GM19025 (cell line): ENCODE data around the gene KCNH6.

Experiments used
- ATAC-seq: cut with Tn5 transposase; IDR thresholded peaks from one replicate; pipeline ENCODE4 v1.9.1; 2021; ENCODE audit warnings: mild to moderate bottlenecking, low read depth, moderate library complexity; ENCODE audit not compliant: unreplicated experiment

The KCNH6 gene

DNA sequence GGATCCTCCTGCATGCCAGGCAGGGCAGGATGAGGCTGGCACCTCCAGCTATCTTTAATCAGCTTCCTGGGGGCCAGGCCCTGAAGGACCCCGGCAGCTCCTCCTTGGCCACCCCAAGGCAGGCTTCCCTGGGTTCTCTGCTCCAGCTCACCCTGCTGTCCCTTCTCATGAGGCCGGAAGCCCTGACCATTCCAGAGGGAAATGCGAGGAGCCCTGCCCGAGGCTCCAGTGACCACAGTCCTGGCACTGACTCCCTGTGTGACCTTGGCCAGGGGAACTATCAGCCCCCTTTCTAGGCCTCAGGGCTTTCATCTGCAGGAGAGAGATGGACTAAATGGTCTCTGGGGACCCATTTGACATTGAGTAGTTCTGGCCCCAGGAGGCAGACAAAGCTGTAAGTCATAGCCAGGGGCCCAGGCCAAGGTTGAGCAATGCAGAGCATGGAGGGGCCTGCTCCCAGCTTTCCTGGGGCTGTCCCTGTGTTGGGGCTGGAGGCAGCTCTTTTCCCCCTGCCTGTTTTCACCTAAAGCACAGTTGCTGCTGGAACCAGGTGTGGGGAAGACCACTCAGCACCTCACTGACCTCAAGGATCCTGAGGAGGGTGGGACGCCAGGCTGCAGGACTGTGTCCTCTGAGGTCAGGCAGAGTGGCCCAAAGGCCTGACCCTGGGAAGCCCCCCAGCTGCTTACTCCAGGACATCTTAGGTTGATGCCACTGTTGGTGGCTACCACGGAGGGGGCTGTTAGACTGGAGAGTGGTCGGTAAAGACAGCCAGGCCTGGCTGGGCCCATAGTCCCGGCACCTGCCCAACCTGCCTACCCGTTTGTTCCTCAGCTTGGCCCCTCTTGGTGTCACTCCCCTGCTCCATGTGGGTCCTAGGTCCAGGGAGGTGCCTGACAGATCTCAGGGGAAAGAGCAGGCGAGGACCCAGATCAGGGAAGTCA is 8.1 kb downstream of the KCNH6 start:
- no peak for ATAC-seq

GRCh38 chr17:63533433-63534077 is 10.4 kb downstream of the KCNH6 start:
- ATAC-seq = no peak

GRCh38 chr17:63534078-63534570 is 11.0 kb downstream of the KCNH6 start:
- no peak for ATAC-seq

DNA sequence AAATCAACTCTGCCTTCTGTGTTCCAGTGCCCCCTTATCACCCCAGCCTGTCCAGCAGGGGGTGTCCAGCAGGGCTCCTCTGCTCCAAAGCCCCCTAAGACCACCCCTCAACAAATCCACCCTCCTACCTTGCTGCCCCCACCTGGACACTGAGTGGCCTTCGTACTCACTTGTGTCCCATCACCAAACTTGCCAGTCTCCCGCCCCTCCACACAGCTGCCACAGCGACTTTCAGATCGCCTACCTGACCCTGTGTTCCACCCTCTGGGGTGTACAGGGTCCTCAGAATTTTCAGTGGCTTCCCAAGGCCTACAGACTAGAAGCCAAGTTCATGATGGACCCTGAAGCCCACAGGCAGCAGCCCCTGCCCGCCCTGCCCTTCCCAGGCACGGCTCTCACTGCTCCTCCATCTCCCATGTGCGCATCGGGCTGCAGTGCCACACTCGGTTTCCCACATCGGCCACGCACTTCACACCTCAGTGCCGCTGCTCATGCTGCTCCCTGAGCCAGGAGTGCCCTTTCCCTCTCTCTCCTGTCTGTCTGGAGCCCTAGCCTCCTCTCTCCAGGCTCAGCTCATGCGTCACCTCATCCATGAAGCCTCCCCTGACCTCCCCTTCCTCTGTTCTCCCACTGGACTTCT is 11.8 kb downstream of the KCNH6 start:
- ATAC-seq = no peak

DNA sequence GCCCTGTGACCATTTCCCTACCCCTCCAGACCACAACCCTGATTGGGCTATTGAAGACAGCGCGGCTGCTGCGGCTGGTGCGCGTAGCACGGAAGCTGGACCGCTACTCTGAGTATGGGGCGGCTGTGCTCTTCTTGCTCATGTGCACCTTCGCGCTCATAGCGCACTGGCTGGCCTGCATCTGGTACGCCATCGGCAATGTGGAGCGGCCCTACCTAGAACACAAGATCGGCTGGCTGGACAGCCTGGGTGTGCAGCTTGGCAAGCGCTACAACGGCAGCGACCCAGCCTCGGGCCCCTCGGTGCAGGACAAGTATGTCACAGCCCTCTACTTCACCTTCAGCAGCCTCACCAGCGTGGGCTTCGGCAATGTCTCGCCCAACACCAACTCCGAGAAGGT is 12.5 kb downstream of the KCNH6 start:
- no peak for ATAC-seq

- ATAC-seq = no peak
Observed at GRCh38 chr17:63537001-63537400, 13.8 kb downstream of the KCNH6 start.

- no peak for ATAC-seq
Observed at GRCh38 chr17:63537991-63538692, 15.0 kb downstream of the KCNH6 start.

DNA sequence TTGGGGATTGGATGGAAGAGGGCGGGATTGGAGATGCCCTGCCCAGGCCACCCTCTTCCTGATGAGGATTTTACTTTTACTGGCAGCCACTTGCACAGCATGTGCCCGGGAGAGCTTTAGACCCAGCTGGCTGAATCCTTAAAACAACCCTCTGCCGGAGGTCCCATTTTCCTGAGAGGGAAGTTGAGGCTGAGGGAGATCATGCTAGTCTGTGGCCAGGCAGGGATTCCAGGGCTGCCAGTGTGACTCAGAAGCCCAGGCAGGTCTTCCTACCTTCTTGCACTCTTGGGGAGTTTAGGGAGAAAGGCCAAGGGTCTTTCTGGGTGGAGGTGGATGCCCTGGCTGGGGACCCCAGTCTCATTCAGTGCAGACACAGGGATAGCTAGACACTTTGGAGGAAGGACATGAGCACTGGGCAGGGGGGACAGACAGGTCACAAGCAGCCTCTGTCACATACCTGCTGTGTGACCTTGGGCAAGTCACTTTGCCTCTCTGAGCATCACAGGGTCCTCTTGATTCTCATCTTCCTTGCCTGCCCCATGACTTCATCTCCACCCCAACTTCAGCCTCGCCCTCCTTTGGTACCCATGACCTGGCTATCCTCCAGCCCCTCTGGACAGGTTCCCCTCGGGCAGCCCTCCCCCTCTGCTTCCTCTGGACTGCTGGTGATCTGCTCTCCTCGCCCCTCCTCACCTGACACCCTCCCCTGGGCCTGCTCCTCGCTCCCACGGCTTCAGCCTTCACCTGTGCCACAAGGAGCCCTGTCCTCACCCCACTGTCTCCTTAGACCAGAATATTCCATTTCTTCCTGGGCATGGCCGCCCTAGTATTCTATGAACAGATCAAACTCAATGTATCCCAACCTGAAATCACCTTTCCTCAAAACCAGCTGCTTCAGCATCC is 15.8 kb downstream of the KCNH6 start:
- no peak for ATAC-seq

GRCh38 chr17:63540590-63540989 is 17.4 kb downstream of the KCNH6 start:
- ATAC-seq = no peak

DNA sequence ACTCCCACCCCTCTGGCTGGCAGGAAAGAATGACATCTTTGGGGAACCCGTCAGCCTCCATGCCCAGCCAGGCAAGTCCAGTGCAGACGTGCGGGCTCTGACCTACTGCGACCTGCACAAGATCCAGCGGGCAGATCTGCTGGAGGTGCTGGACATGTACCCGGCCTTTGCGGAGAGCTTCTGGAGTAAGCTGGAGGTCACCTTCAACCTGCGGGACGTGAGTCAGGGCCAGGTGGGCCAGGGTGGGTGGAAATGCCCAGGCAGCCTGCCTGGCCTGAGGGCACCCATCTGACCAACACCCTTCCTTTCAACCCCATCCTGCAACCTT is 19.0 kb downstream of the KCNH6 start:
- ATAC-seq = no peak

GRCh38 chr17:63542942-63543821 is 20.0 kb downstream of the KCNH6 start:
- no peak for ATAC-seq

- ATAC-seq = no peak
Observed at GRCh38 chr17:63543822-63544420, 20.8 kb downstream of the KCNH6 start.

GRCh38 chr17:63544467-63545301 is 21.5 kb downstream of the KCNH6 start:
- no peak for ATAC-seq

DNA sequence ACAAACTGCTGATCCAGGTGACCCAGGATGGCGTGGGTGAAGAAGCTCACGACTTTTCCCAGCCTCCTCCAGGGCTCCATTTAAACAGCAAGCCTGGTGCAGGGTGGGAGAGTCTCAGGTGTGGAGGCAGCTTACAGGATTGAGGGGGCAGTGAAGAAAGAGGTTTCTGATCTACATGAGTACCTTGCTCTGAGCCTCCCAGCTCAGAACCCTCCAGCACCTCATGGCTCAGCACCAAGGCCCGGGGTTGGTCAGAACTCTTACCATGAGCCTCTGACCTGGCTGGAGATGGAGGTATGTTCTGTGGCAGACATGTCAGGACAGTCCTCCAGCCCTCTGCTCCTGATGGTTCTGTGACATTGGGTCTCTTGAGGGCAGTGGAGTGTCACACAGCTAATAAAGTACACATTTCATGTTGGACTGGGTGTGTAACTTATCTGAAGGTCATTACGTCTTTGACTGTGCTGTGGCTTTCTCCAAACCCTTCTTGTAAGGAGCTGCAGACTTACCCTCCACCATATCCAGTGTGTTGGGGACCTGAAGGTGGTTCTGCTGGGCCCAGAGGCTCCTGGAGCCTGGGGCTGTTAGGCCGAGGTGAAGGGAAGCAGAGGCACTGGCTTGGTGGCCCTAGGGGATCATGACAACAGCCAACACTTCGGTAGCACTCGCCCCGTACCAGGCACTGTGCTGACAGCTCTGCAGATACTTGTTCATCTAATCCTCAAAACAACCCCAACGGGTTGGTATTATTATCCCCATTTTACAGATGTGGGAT is 23.3 kb downstream of the KCNH6 start:
- no peak for ATAC-seq

GRCh38 chr17:63547083-63547523 is 23.9 kb downstream of the KCNH6 start:
- no peak for ATAC-seq

- ATAC-seq = peak; percentile 11
Observed at GRCh38 chr17:63549289-63549945, 26.3 kb downstream of the KCNH6 start.
